ENCODE measurements around the gene PTPRF.

GRCh38 chr1:43655953-43656352 is 125.3 kb downstream of the PTPRF start:
- TF ChIP-seq EZH2 (IDR thresholded peaks at IDR 0.05; ENCODE audit: borderline replicate concordance, low read depth, low read length, poor library complexity, severe bottlenecking) = no peak
- TF ChIP-seq CTCF (conservative IDR thresholded peaks at IDR 0.05; ENCODE audit: low read depth, low read length) = no peak
